ENCODE data around the gene IGFN1. TPM values are rescaled to one million over a fixed set of nuclear protein-coding genes. Genes with fewer than 3 reads are reported as not detected.

Gene IGFN1
- total and polyA plus RNA-seq, 9 of the 15 experiments (the other 6 are each of a cell fraction or from before 2014, with no cell fraction given) = 0.04 TPM; not detected in 8

GRCh38 chr1:201170533-201171062, 20.0 kb upstream of the IGFN1 start (continued):
- TF ChIP-seq, protein P1, sequence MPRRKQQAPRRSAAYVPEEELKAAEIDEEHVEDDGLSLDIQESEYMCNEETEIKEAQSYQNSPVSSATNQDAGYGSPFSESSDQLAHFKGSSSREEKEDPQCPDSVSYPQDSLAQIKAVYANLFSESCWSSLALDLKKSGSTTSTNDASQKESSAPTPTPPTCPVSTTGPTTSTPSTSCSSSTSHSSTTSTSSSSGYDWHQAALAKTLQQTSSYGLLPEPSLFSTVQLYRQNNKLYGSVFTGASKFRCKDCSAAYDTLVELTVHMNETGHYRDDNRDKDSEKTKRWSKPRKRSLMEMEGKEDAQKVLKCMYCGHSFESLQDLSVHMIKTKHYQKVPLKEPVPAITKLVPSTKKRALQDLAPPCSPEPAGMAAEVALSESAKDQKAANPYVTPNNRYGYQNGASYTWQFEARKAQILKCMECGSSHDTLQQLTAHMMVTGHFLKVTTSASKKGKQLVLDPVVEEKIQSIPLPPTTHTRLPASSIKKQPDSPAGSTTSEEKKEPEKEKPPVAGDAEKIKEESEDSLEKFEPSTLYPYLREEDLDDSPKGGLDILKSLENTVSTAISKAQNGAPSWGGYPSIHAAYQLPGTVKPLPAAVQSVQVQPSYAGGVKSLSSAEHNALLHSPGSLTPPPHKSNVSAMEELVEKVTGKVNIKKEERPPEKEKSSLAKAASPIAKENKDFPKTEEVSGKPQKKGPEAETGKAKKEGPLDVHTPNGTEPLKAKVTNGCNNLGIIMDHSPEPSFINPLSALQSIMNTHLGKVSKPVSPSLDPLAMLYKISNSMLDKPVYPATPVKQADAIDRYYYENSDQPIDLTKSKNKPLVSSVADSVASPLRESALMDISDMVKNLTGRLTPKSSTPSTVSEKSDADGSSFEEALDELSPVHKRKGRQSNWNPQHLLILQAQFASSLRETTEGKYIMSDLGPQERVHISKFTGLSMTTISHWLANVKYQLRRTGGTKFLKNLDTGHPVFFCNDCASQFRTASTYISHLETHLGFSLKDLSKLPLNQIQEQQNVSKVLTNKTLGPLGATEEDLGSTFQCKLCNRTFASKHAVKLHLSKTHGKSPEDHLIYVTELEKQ (CRISPR knock-in tag; IDR thresholded peaks at IDR 0.05) = no peak
- TF ChIP-seq, protein P2, sequence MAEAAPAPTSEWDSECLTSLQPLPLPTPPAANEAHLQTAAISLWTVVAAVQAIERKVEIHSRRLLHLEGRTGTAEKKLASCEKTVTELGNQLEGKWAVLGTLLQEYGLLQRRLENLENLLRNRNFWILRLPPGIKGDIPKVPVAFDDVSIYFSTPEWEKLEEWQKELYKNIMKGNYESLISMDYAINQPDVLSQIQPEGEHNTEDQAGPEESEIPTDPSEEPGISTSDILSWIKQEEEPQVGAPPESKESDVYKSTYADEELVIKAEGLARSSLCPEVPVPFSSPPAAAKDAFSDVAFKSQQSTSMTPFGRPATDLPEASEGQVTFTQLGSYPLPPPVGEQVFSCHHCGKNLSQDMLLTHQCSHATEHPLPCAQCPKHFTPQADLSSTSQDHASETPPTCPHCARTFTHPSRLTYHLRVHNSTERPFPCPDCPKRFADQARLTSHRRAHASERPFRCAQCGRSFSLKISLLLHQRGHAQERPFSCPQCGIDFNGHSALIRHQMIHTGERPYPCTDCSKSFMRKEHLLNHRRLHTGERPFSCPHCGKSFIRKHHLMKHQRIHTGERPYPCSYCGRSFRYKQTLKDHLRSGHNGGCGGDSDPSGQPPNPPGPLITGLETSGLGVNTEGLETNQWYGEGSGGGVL (CRISPR knock-in tag; IDR thresholded peaks at IDR 0.05) = no peak
- no peak for TF ChIP-seq ZNF445 (CRISPR knock-in tag; IDR thresholded peaks at IDR 0.05; ENCODE audit: low read depth)
- peak; percentile 87 for TF ChIP-seq TEAD4 (IDR thresholded peaks at IDR 0.05; ENCODE audit: low read length)
- TF ChIP-seq TEAD4 (CRISPR knock-in tag; IDR thresholded peaks at IDR 0.05; ENCODE audit: borderline replicate concordance) = no peak
- TF ChIP-seq ZNF311 (CRISPR knock-in tag; IDR thresholded peaks at IDR 0.05) = peak; percentile 62; the same call in 1 of the 2 replicates
- TF ChIP-seq RBM15 (IDR thresholded peaks at IDR 0.05; ENCODE audit: insufficient read depth, low read length) = no peak
- TF ChIP-seq, protein P3, sequence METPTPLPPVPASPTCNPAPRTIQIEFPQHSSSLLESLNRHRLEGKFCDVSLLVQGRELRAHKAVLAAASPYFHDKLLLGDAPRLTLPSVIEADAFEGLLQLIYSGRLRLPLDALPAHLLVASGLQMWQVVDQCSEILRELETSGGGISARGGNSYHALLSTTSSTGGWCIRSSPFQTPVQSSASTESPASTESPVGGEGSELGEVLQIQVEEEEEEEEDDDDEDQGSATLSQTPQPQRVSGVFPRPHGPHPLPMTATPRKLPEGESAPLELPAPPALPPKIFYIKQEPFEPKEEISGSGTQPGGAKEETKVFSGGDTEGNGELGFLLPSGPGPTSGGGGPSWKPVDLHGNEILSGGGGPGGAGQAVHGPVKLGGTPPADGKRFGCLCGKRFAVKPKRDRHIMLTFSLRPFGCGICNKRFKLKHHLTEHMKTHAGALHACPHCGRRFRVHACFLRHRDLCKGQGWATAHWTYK (CRISPR knock-in tag; IDR thresholded peaks at IDR 0.05) = 0 out of 2 replicates have a peak, but pooled peaks have one; percentile 62
- no peak for TF ChIP-seq ZNF263 (CRISPR knock-in tag; IDR thresholded peaks at IDR 0.05; ENCODE audit: borderline replicate concordance)
- 0 out of 2 replicates have a peak, but pooled peaks have one; percentile 2 for TF ChIP-seq PML (IDR thresholded peaks at IDR 0.05; ENCODE audit: low read length)
- 0 out of 2 replicates have a peak, but pooled peaks have one; percentile 44 for TF ChIP-seq ZNF444 (CRISPR knock-in tag; IDR thresholded peaks at IDR 0.05)
- no peak for TF ChIP-seq ETS2 (tag; IDR thresholded peaks at IDR 0.05; ENCODE audit: borderline replicate concordance, poor library complexity, severe bottlenecking)
- TF ChIP-seq, protein P4, sequence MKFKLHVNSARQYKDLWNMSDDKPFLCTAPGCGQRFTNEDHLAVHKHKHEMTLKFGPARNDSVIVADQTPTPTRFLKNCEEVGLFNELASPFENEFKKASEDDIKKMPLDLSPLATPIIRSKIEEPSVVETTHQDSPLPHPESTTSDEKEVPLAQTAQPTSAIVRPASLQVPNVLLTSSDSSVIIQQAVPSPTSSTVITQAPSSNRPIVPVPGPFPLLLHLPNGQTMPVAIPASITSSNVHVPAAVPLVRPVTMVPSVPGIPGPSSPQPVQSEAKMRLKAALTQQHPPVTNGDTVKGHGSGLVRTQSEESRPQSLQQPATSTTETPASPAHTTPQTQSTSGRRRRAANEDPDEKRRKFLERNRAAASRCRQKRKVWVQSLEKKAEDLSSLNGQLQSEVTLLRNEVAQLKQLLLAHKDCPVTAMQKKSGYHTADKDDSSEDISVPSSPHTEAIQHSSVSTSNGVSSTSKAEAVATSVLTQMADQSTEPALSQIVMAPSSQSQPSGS (CRISPR knock-in tag; IDR thresholded peaks at IDR 0.05) = no peak
- 0 out of 4 replicates have a peak, but pooled peaks of 1 of the 2 experiments have one; percentile 6 for TF ChIP-seq RAD21 (CRISPR knock-in tag; conservative IDR thresholded peaks at IDR 0.05 in 1 of 2, IDR thresholded peaks at IDR 0.05 in 1 of 2)
- TF ChIP-seq ZNF644 (tag; IDR thresholded peaks at IDR 0.05; ENCODE audit: low read depth) = no peak
- peak; percentile 79 for TF ChIP-seq DPF2 (IDR thresholded peaks at IDR 0.05)
- TF ChIP-seq FOXP1 (CRISPR knock-in tag; IDR thresholded peaks at IDR 0.05) = no peak
- TF ChIP-seq, protein P5, sequence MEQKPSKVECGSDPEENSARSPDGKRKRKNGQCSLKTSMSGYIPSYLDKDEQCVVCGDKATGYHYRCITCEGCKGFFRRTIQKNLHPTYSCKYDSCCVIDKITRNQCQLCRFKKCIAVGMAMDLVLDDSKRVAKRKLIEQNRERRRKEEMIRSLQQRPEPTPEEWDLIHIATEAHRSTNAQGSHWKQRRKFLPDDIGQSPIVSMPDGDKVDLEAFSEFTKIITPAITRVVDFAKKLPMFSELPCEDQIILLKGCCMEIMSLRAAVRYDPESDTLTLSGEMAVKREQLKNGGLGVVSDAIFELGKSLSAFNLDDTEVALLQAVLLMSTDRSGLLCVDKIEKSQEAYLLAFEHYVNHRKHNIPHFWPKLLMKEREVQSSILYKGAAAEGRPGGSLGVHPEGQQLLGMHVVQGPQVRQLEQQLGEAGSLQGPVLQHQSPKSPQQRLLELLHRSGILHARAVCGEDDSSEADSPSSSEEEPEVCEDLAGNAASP (IDR thresholded peaks at IDR 0.05) = no peak

Data from K562 (cell line).